ENCODE measurements around the gene HDAC4.

DNA sequence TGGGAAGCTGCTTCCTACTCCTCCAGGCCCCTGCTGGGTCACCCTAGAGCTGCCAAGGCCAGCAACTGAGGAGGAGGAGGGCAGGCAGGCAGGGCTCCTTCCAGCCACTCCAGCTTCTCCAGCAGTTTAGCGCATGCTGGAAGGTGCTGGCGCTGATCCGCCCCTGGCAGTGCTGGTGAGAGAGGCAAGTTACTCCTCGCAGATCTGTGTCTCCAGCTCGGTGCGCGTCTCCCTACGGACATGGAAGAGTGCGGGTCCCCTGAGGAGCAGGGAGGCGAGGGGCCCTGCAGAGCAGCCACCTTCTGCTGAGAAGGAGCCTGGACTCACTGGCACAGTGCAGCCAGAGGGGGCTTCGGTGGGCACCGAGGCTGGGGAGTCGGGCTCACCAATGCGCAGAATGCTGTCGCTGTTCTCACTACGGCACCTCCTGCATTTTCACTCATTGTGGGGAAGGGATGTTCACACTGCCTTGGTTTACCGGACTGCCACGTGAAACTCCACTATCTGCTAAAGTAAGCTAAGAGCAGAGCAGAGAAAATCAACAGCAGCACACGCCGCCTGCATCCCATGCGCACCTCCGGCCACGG lies 206.0 kb downstream of the HDAC4 start:
- no peak for TF ChIP-seq SUZ12 (IDR thresholded peaks at IDR 0.05; ENCODE audit: extremely low read depth, insufficient read depth, insufficient read length)
- TF ChIP-seq ZNF274 (IDR thresholded peaks at IDR 0.05; ENCODE audit: low read depth, low read length), result no peak
